GM12874 (cell line): ENCODE results near the gene CDH4.

Experiments used
- CTCF ChIP-seq: IDR thresholded peaks from 2 replicates; pipeline ENCODE4 v1.5.1; 2011; ENCODE audit warnings: low read depth, mild to moderate bottlenecking, control low read depth, low read length, moderate library complexity; ENCODE audit not compliant: insufficient read depth

The CDH4 gene

GRCh38 chr20:61667056-61667792, 415.2 kb downstream of the CDH4 start:
- TF ChIP-seq CTCF: no peak

GRCh38 chr20:61668065-61668650, 416.1 kb downstream of the CDH4 start:
- no peak for TF ChIP-seq CTCF

DNA sequence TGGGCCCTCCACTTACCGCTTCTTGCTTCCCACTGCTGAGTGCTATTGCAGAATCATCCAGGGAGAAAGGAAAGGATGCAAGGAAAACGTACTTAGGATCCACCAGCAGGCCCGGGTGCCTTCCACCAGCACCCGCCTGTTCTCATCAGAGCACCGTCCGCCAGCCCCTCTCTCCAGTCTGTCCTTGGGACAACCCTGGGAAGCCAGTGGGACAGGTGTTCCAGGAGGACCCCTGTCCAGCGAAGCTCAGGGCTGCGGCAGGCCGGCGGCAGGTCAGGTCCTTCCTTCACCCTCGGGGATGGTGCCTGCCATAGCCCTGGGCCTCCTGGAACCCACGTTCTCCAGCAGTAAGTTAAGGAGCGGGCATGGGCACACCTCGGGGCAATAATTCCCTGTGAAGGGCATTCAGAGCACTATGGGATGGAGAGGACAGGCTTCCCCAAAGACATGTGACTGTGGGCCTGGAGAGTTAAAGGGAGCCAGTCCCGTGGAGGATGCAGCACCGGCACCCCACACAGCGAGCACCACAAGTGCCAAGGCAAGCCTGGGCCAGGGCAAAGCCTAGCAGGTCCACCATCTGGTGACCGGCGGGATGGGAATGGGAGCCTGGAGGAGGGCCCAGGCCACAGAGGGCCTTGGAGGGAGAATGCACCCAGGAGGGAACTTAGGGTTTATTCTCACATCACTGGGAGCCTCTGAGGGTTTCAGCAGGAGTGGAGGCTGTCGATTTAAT, 416.9 kb downstream of the CDH4 start:
- TF ChIP-seq CTCF: no peak

DNA sequence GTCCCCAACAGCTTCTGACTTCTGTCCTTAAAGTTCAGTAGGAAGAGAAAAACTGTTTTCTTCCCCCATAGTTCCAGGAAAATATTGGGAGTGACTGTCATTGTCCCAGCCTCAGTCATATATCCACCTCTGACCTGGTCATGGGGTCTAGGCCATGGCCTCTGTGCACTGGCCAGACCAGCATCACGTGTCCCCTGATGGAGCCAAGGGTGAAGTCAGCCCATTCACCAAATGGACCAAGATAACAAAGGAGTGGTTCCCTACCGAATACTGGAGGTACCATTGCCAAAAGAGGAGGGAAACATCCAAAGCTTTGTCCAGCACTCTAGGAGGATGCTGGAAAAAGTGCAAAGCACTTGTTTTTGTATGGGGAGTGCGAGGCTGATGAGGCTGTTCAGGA, 418.2 kb downstream of the CDH4 start:
- TF ChIP-seq CTCF: no peak

DNA sequence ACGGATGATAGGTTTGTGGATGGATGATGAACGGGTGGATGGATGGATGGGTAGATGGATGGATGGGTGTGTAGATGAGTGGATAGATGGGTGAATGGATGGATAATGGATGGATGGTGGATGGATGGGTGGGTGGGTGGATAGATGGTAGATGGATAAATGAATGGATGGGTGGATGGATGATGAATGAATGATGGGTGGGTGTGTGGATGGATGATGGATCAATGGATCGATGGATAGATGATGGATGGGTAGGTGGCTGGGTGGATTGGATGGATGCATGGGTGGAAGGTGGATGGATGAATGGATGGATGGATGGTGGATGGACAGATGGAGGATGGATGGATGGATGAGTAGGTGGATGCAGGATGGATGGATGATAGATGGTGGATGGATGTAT, 419.5 kb downstream of the CDH4 start:
- TF ChIP-seq CTCF: no peak

GRCh38 chr20:61673152-61673847, 421.2 kb downstream of the CDH4 start:
- no peak for TF ChIP-seq CTCF

DNA sequence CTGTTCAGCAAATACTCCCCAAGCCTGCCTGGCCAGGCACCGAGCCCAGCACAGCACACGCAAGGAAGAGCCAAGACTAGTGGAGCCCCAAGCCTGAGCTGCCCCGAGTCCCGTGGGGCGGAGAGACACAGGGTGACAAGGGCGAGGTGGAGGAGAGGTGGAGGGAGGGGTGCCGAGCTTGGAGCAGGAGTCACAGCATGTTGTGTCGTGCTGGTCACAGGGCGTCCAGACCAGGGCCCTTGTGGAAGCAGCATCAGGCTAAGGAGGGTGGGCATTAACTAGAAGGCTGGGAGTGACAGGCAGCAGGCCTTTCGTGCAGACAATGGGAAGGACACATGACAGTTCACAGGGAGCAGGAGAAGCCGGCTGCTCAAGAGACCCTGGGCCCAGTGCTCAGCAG, 422.1 kb downstream of the CDH4 start:
- no peak for TF ChIP-seq CTCF
